ENCODE measurements around the gene VPS45.
A peak's percentile ranks its signal among the peaks of the same experiment; 100 is the strongest.
"Not testable (repeated sequence)": the region's sequence is repeated elsewhere in the genome, so short reads cannot be mapped to it uniquely, and the experiment has no call there.

VPS45 gene

GRCh38 chr1:150161747-150162581 is 94.4 kb downstream of the VPS45 start:
- FAIRE-seq = no peak

- no peak for FAIRE-seq
These were observed 94.9 kb downstream of the VPS45 start for GRCh38 chr1:150162582-150162861.

- FAIRE-seq = peak; percentile 91
These were observed 95.5 kb downstream of the VPS45 start for GRCh38 chr1:150162862-150163706.

GRCh38 chr1:150164224-150164623 is 96.6 kb downstream of the VPS45 start:
- FAIRE-seq = no peak

GRCh38 chr1:150164779-150165178 is 97.2 kb downstream of the VPS45 start:
- FAIRE-seq = no peak

GRCh38 chr1:150165622-150166612 is 98.3 kb downstream of the VPS45 start:
- FAIRE-seq = no peak

GRCh38 chr1:150168960-150169601 is 101.5 kb downstream of the VPS45 start:
- FAIRE-seq = no peak

GRCh38 chr1:150171801-150172200 is 104.2 kb downstream of the VPS45 start:
- no peak for FAIRE-seq

- FAIRE-seq = no peak
These were observed 105.6 kb downstream of the VPS45 start for GRCh38 chr1:150173141-150173585.

- FAIRE-seq = no peak
These were observed 109.0 kb downstream of the VPS45 start for GRCh38 chr1:150176593-150176992.

GRCh38 chr1:150178548-150178947 is 111.0 kb downstream of the VPS45 start:
- FAIRE-seq = no peak

- no peak for FAIRE-seq
These were observed 112.3 kb downstream of the VPS45 start for GRCh38 chr1:150179867-150180266.

GRCh38 chr1:150180474-150180873 is 112.9 kb downstream of the VPS45 start:
- no peak for FAIRE-seq

- FAIRE-seq = no peak
These were observed 114.7 kb downstream of the VPS45 start for GRCh38 chr1:150182247-150182646.

- FAIRE-seq = no peak
These were observed 115.5 kb downstream of the VPS45 start for GRCh38 chr1:150183061-150183460.

GRCh38 chr1:150185481-150185880 is 117.9 kb downstream of the VPS45 start:
- FAIRE-seq = no peak

GRCh38 chr1:150186438-150186788 is 118.8 kb downstream of the VPS45 start:
- not testable (repeated sequence) for FAIRE-seq

- no peak for FAIRE-seq
These were observed 119.4 kb downstream of the VPS45 start for GRCh38 chr1:150186789-150187559.

GRCh38 chr1:150187560-150187931 is 120.0 kb downstream of the VPS45 start:
- FAIRE-seq = no peak

GRCh38 chr1:150192012-150192411 is 124.4 kb downstream of the VPS45 start:
- no peak for FAIRE-seq

- FAIRE-seq = no peak
These were observed 126.9 kb downstream of the VPS45 start for GRCh38 chr1:150194381-150195031.
